ENCODE results near the gene CISTR. TPM values are rescaled to one million over a fixed set of nuclear protein-coding genes. Genes with fewer than 3 reads are reported as not detected.
"Not testable (repeated sequence)": the region's sequence is repeated elsewhere in the genome, so short reads cannot be mapped to it uniquely, and the experiment has no call there.

The CISTR gene
- total RNA-seq, 4 donors from 2014 or later, result 1.4 TPM; not detected in 3

GRCh38 chr12:53782093-53782703 is 30.4 kb upstream of the CISTR start:
- no peaks in the 10 kb centered on the region for H3K4me1 ChIP-seq
- ATAC-seq, result no peak
- 71 to 91% methylated on average over 8 of the region's 8 CpGs for WGBS, 2 donors (ENCODE audit: low coverage in 1 of 2)
- no peak overlapping the region for H3K27ac ChIP-seq
- H3K9me3 ChIP-seq, result no peaks in the 10 kb centered on the region
- no peak overlapping the region for H3K4me3 ChIP-seq
- H3K36me3 ChIP-seq, result no peaks in the 10 kb centered on the region
- H3K27me3 ChIP-seq, result peaks cover 74% of the 10 kb centered on the region
- TF ChIP-seq EP300 (IDR thresholded peaks at IDR 0.05), result no peak
- no peak for TF ChIP-seq POLR2AphosphoS5 (IDR thresholded peaks at IDR 0.05)
- no peak for TF ChIP-seq CTCF (IDR thresholded peaks at IDR 0.05)
- no peak for TF ChIP-seq POLR2A (IDR thresholded peaks at IDR 0.05)

GRCh38 chr12:53781228-53781801 is 29.5 kb upstream of the CISTR start:
- no peaks in the 10 kb centered on the region for H3K9me3 ChIP-seq
- H3K27ac ChIP-seq, result no peak overlapping the region
- H3K27me3 ChIP-seq, result peaks cover 67% of the 10 kb centered on the region
- no peaks in the 10 kb centered on the region for H3K4me1 ChIP-seq
- no peak overlapping the region for H3K4me3 ChIP-seq
- ATAC-seq, result no peak
- TF ChIP-seq POLR2A (IDR thresholded peaks at IDR 0.05), result no peak
- no peak for TF ChIP-seq EP300 (IDR thresholded peaks at IDR 0.05)
- no peak for TF ChIP-seq CTCF (IDR thresholded peaks at IDR 0.05)
- TF ChIP-seq POLR2AphosphoS5 (IDR thresholded peaks at IDR 0.05), result no peak
- no peaks in the 10 kb centered on the region for H3K36me3 ChIP-seq
- 8 to 10% methylated on average over 5 of the region's 5 CpGs for WGBS, 2 donors (ENCODE audit: low coverage in 1 of 2)

- no peaks in the 10 kb centered on the region for H3K9me3 ChIP-seq
- H3K4me1 ChIP-seq, result no peaks in the 10 kb centered on the region
- 93 to 97% methylated on average over 3 of the region's 3 CpGs for WGBS, 2 donors (ENCODE audit: low coverage in 1 of 2)
- H3K27me3 ChIP-seq, result peaks cover 62% of the 10 kb centered on the region
- no peaks in the 10 kb centered on the region for H3K36me3 ChIP-seq
- no peak overlapping the region for H3K4me3 ChIP-seq
- TF ChIP-seq EP300 (IDR thresholded peaks at IDR 0.05), result no peak
- TF ChIP-seq CTCF (IDR thresholded peaks at IDR 0.05), result no peak
- TF ChIP-seq POLR2A (IDR thresholded peaks at IDR 0.05), result no peak
- no peak overlapping the region for H3K27ac ChIP-seq
- no peak for ATAC-seq
Observed at GRCh38 chr12:53780323-53780722, 28.5 kb upstream of the CISTR start.

GRCh38 chr12:53779679-53780078 is 27.9 kb upstream of the CISTR start:
- H3K27ac ChIP-seq, H3K36me3 ChIP-seq, H3K4me3 ChIP-seq, H3K4me1 ChIP-seq, ATAC-seq, H3K9me3 ChIP-seq: not testable (repeated sequence)
- 86 to 92% methylated on average over 2 to 3 of the region's 7 CpGs for WGBS, 2 donors (ENCODE audit: low coverage in 1 of 2)
- H3K27me3 ChIP-seq, result peaks cover 56% of the 10 kb centered on the region

- no peaks in the 10 kb centered on the region for H3K4me1 ChIP-seq
- no peak for ATAC-seq
- no peak overlapping the region for H3K4me3 ChIP-seq
- H3K27me3 ChIP-seq, result peaks cover 40% of the 10 kb centered on the region
- H3K27ac ChIP-seq, result no peak overlapping the region
- TF ChIP-seq POLR2AphosphoS5 (IDR thresholded peaks at IDR 0.05) (no peak), EP300 (IDR thresholded peaks at IDR 0.05) (no peak), CTCF (IDR thresholded peaks at IDR 0.05) (no peak)
- WGBS, 2 donors (ENCODE audit: low coverage in 1 of 2), result 70 to 90% methylated on average over 4 of the region's 4 CpGs
- H3K36me3 ChIP-seq, result no peaks in the 10 kb centered on the region
- no peaks in the 10 kb centered on the region for H3K9me3 ChIP-seq
Observed at GRCh38 chr12:53777936-53778644, 26.3 kb upstream of the CISTR start.

All from gastroesophageal sphincter (tissue), 4 donors.